HCT116 (cell line): ENCODE results near the gene FGD3. TPM values are rescaled to one million over a fixed set of nuclear protein-coding genes. Genes with fewer than 3 reads are reported as not detected.

ENCODE experiments used
- ATAC-seq: fragments of 200-7000 bp; cut with Tn5 transposase; 2 replicates; pipeline ENCODE4 v1.9.1; 2020; ENCODE audit warnings: mild to moderate bottlenecking, moderate library complexity
- BruUV-seq: library from RNA; stranded (reverse); fragments of 400-500 nt; replicated peaks from 2 replicates; lab custom pipeline; 2021; lab: Mats Ljungman, UMichigan
- CTCF ChIA-PET: fragments of 300-600 bp; sonication (Branson Sonifier 250); formaldehyde crosslinking; loops from one replicate; lab custom pipeline; 2021; ENCODE audit warnings: antibody characterized with exemption; lab: Charles Lee
- POLR2A ChIA-PET: fragments of 300-600, 350-600 bp; sonication (Branson Sonifier 250); formaldehyde crosslinking; loops from one replicate; lab custom pipeline; 2021; ENCODE audit warnings: antibody characterized with exemption; lab: Charles Lee
- RAD21 ChIA-PET, 2 experiments: fragments of 300-600 bp; sonication (Branson Sonifier 250); formaldehyde crosslinking; loops; one replicate each; lab custom pipeline; 2023; ENCODE audit warnings: low total read pairs in 2 of 2; ENCODE audit not compliant: uncharacterized antibody in 2 of 2, unreplicated experiment in 2 of 2, low non-redundant PET in 1 of 2; lab: Charles Lee
- DNase-seq: peaks from one replicate; pipeline ENCODE4 v3.0.0-alpha.2; 2010; ENCODE audit warnings: low read depth, low spot score
- H2AFZ ChIP-seq: fragments of 200-600 bp; shearing (Covaris generic), sonication (generic); 2 replicates; pipeline ENCODE4 v1.6.1; 2017; ENCODE audit warnings: low read depth, mixed run types, mixed read lengths, antibody characterized with exemption, low read length; ENCODE audit not compliant: poor library complexity, severe bottlenecking
- H3K27ac ChIP-seq: 2 replicates; pipeline ENCODE4 v1.5.1; 2012; ENCODE audit warnings: low read depth, low read length
- H3K27me3 ChIP-seq: fragments of 200-600 bp; sonication (generic); 2 replicates; pipeline ENCODE4 v1.6.1; 2016; ENCODE audit warnings: mixed run types, low read length, mixed read lengths; ENCODE audit not compliant: insufficient read depth
- H3K36me3 ChIP-seq, 2 experiments: fragments of 200-500 bp in 1 of 2; fragments of 200-600 bp in 1 of 2; sonication (Bioruptor generic) in 1 of 2; sonication (generic) in 1 of 2; 2 replicates each; pipeline versions ENCODE4 v1.5.1 to v1.6.1; 2014 to 2016; ENCODE audit warnings: low read length in 2 of 2, inconsistent platforms in 1 of 2, mixed read lengths in 1 of 2, mixed run types in 1 of 2; ENCODE audit not compliant: insufficient read depth in 2 of 2, control insufficient read depth in 1 of 2
- H3K4me1 ChIP-seq, 2 experiments: fragments of 200-600 bp in 1 of 2; sonication (generic) in 1 of 2; 2 replicates each; pipeline versions ENCODE4 v1.5.1 to v1.6.1; 2012 to 2017; ENCODE audit warnings: low read length in 2 of 2, inconsistent platforms in 1 of 2, mild to moderate bottlenecking in 1 of 2, mixed read lengths in 1 of 2, mixed run types in 1 of 2, moderate library complexity in 1 of 2; ENCODE audit not compliant: insufficient read depth in 2 of 2, control insufficient read depth in 1 of 2
- H3K4me2 ChIP-seq: fragments of 200-600 bp; sonication (generic); 2 replicates; pipeline ENCODE4 v1.6.1; 2017; ENCODE audit warnings: mixed run types, low read length, mixed read lengths
- H3K4me3 ChIP-seq, 2 experiments: fragments of 200-600 bp in 1 of 2; sonication (generic) in 1 of 2; replicated peaks in 1 of 2; 2 replicates each; pipeline ENCODE4 v1.5.1; 2011 to 2016; ENCODE audit warnings: low read length in 2 of 2, control low read depth in 1 of 2, low read depth in 1 of 2, mild to moderate bottlenecking in 1 of 2, mixed read lengths in 1 of 2, mixed run types in 1 of 2
- H3K79me2 ChIP-seq: fragments of 200-600 bp; sonication (generic); 2 replicates; pipeline ENCODE4 v1.6.1; 2017; ENCODE audit warnings: mild to moderate bottlenecking, mixed run types, low read length, moderate library complexity, mixed read lengths; ENCODE audit not compliant: insufficient read depth
- H3K9ac ChIP-seq: fragments of 200-600 bp; sonication (generic); 2 replicates; pipeline ENCODE4 v1.6.1; 2016; ENCODE audit warnings: low read length, mixed read lengths
- H3K9me2 ChIP-seq: fragments of 200-600 bp; sonication (generic), shearing (Covaris generic); 2 replicates; pipeline ENCODE4 v1.6.1; 2017; ENCODE audit warnings: mixed run types, mild to moderate bottlenecking, moderate library complexity; ENCODE audit not compliant: insufficient read depth
- H3K9me3 ChIP-seq, 2 experiments: fragments of 200-500 bp in 1 of 2; fragments of 200-600 bp in 1 of 2; sonication (Bioruptor generic) in 1 of 2; sonication (generic) in 1 of 2; 2 replicates each; pipeline ENCODE4 v1.6.1; 2014 to 2017; ENCODE audit warnings: low read length in 2 of 2, mixed read lengths in 2 of 2, inconsistent platforms in 1 of 2, low read depth in 1 of 2, mild to moderate bottlenecking in 1 of 2, mixed run types in 1 of 2, moderate library complexity in 1 of 2; ENCODE audit not compliant: control insufficient read depth in 1 of 2, insufficient read depth in 1 of 2
- H4K20me1 ChIP-seq: fragments of 200-600 bp; sonication (generic), shearing (Covaris generic); 2 replicates; pipeline ENCODE4 v1.6.1; 2017; ENCODE audit warnings: mixed run types, mild to moderate bottlenecking, moderate library complexity; ENCODE audit not compliant: insufficient read depth
- CTCF ChIP-seq, 3 experiments: fragments of 200-600 bp in 1 of 3; sonication (generic) in 1 of 3; IDR thresholded peaks in 2 of 3; conservative IDR thresholded peaks in 1 of 3; 2 replicates each; pipeline ENCODE4 v1.5.1; 2012 to 2017; ENCODE audit warnings: low read depth in 2 of 3, low read length in 2 of 3, antibody characterized with exemption in 1 of 3, borderline replicate concordance in 1 of 3, control low read depth in 1 of 3, mild to moderate bottlenecking in 1 of 3, mixed read lengths in 1 of 3, mixed run types in 1 of 3, moderate library complexity in 1 of 3; ENCODE audit not compliant: insufficient read depth in 1 of 3
- ELF1 ChIP-seq: IDR thresholded peaks from 2 replicates; pipeline ENCODE4 v1.6.1; 2012; ENCODE audit warnings: low read depth, borderline replicate concordance
- EZH2 ChIP-seq: fragments of 200-600 bp; sonication (generic); IDR thresholded peaks from 2 replicates; pipeline ENCODE4 v1.6.1; 2017; ENCODE audit warnings: antibody characterized with exemption, mixed run types
- EZH2phosphoT487 ChIP-seq: fragments of 200-600 bp; IDR thresholded peaks from 2 replicates; pipeline ENCODE4 v1.6.1; 2018; ENCODE audit warnings: antibody characterized with exemption, borderline replicate concordance
- FOSL1 ChIP-seq: IDR thresholded peaks from 2 replicates; pipeline ENCODE4 v1.6.1; 2012; ENCODE audit warnings: low read depth
- POLR2AphosphoS5 ChIP-seq: IDR thresholded peaks from 2 replicates; pipeline ENCODE4 v1.6.1; 2011; ENCODE audit warnings: mild to moderate bottlenecking, low read depth, low read length, moderate library complexity
- RAD21 ChIP-seq: IDR thresholded peaks from 2 replicates; pipeline ENCODE4 v1.6.1; 2012; ENCODE audit warnings: low read depth, mild to moderate bottlenecking
- SIN3A ChIP-seq: IDR thresholded peaks from 2 replicates; pipeline ENCODE4 v1.6.1; 2012; ENCODE audit warnings: low read depth
- SP1 ChIP-seq: IDR thresholded peaks from 2 replicates; pipeline ENCODE4 v1.6.1; 2012; ENCODE audit warnings: low read depth
- SRF ChIP-seq: IDR thresholded peaks from 2 replicates; pipeline ENCODE4 v1.6.1; 2012; ENCODE audit warnings: low read depth
- YY1 ChIP-seq: IDR thresholded peaks from 2 replicates; pipeline ENCODE4 v1.6.1; 2011; ENCODE audit warnings: low read length, low read depth, moderate library complexity, mild to moderate bottlenecking; ENCODE audit not compliant: insufficient replicate concordance; ENCODE audit errors: extremely low read depth
- intact Hi-C: fragments of 100-400 bp; cut with micrococcal nuclease; formaldehyde crosslinking; loops from 2 replicates; pipeline ENCODE4 v1.10.0; 2022
- total RNA-seq: library from RNA; stranded (reverse); gene quantifications from one replicate; pipeline ENCODE4 v1.2.1, GENCODE V29; 2021; ENCODE audit not compliant: unreplicated experiment
- TF ChIP-seq, protein P1 (sequence below): IDR thresholded peaks from 2 replicates; pipeline ENCODE4 v1.6.1; 2011; ENCODE audit warnings: mild to moderate bottlenecking, low read length, moderate library complexity; ENCODE audit not compliant: insufficient replicate concordance; ENCODE audit errors: extremely low read depth
- TF ChIP-seq, protein P2 (sequence below): IDR thresholded peaks from 2 replicates; pipeline ENCODE4 v1.6.1; 2012
- TF ChIP-seq, protein P3 (sequence below): IDR thresholded peaks from 2 replicates; pipeline ENCODE4 v1.6.1; 2012; ENCODE audit warnings: low read depth
- TF ChIP-seq, protein P4 (sequence below): IDR thresholded peaks from 2 replicates; pipeline ENCODE4 v1.6.1; 2012

Gene FGD3
- total RNA-seq, 1 experiment from 2014 or later: 3.3 TPM

DNA sequence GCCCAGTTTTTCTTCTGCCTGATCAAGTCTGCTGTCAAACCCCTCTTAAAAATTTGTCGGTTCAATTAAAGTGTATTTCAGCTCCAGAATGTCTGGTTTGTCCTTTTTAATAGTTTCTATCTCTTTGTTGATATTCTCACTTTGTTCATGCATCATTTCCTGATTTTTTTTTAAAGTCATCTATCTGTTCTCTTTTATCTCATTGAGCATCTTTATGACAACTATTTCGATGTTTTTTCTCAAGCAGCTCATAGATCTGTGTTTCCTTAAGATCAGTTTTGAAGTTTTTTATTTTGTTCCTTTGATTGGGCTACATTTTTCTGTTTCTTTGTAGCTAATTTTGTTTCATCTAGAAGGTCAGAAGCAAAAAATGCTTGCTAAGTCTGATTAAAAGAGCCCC, 53.7 kb downstream of the FGD3 start:
- CTCF ChIA-PET: no interaction called here

More for the DNA sequence above, 53.7 kb downstream of the FGD3 start:
- no peak overlapping the region for H3K9ac ChIP-seq
- intact Hi-C loops: loop anchor here (5.0 to 10.0 kb wide), 2 partner anchors 96 to 564 kb away; partner anchors contain the start of gene CARD19
- no peak overlapping the region for H3K4me3 ChIP-seq
- H3K27me3 ChIP-seq: no peaks in the 10 kb centered on the region
- no peaks in the 10 kb centered on the region for H3K36me3 ChIP-seq
- H3K27ac ChIP-seq: no peak overlapping the region
- no peaks in the 10 kb centered on the region for H3K79me2 ChIP-seq
- peaks cover 10 to 14% of the 10 kb centered on the region in 2 experiments; a peak in 3 of 4 replicates for H3K4me1 ChIP-seq
- POLR2A ChIA-PET: interaction anchor here (0.6 kb wide), 1 partner anchor 247 kb away, joined by 3 read pairs; no protein-coding TSS in a partner anchor
- H4K20me1 ChIP-seq: no peaks in the 10 kb centered on the region
- ATAC-seq (no peak), DNase-seq (no peak)
- no TSS peak for BruUV-seq
- H3K9me2 ChIP-seq: no peaks in the 10 kb centered on the region
- TF ChIP-seq, protein P1, sequence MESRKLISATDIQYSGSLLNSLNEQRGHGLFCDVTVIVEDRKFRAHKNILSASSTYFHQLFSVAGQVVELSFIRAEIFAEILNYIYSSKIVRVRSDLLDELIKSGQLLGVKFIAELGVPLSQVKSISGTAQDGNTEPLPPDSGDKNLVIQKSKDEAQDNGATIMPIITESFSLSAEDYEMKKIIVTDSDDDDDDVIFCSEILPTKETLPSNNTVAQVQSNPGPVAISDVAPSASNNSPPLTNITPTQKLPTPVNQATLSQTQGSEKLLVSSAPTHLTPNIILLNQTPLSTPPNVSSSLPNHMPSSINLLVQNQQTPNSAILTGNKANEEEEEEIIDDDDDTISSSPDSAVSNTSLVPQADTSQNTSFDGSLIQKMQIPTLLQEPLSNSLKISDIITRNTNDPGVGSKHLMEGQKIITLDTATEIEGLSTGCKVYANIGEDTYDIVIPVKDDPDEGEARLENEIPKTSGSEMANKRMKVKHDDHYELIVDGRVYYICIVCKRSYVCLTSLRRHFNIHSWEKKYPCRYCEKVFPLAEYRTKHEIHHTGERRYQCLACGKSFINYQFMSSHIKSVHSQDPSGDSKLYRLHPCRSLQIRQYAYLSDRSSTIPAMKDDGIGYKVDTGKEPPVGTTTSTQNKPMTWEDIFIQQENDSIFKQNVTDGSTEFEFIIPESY: no peak
- TF ChIP-seq, protein P2, sequence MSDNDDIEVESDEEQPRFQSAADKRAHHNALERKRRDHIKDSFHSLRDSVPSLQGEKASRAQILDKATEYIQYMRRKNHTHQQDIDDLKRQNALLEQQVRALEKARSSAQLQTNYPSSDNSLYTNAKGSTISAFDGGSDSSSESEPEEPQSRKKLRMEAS: no peak
- TF ChIP-seq POLR2AphosphoS5: no peak
- no peak for TF ChIP-seq FOSL1
- no peak for TF ChIP-seq CTCF (IDR thresholded peaks at IDR 0.05 in 2 of 3, conservative IDR thresholded peaks at IDR 0.05 in 1 of 3; ENCODE audit: borderline replicate concordance in 1 of 3, insufficient read depth in 1 of 3, low read depth in 2 of 3, low read length in 2 of 3)
- no peak for TF ChIP-seq SIN3A
- no peak for TF ChIP-seq YY1
- TF ChIP-seq EZH2: no peak
- no peak for TF ChIP-seq ELF1
- TF ChIP-seq SRF: no peak
- TF ChIP-seq, protein P3, sequence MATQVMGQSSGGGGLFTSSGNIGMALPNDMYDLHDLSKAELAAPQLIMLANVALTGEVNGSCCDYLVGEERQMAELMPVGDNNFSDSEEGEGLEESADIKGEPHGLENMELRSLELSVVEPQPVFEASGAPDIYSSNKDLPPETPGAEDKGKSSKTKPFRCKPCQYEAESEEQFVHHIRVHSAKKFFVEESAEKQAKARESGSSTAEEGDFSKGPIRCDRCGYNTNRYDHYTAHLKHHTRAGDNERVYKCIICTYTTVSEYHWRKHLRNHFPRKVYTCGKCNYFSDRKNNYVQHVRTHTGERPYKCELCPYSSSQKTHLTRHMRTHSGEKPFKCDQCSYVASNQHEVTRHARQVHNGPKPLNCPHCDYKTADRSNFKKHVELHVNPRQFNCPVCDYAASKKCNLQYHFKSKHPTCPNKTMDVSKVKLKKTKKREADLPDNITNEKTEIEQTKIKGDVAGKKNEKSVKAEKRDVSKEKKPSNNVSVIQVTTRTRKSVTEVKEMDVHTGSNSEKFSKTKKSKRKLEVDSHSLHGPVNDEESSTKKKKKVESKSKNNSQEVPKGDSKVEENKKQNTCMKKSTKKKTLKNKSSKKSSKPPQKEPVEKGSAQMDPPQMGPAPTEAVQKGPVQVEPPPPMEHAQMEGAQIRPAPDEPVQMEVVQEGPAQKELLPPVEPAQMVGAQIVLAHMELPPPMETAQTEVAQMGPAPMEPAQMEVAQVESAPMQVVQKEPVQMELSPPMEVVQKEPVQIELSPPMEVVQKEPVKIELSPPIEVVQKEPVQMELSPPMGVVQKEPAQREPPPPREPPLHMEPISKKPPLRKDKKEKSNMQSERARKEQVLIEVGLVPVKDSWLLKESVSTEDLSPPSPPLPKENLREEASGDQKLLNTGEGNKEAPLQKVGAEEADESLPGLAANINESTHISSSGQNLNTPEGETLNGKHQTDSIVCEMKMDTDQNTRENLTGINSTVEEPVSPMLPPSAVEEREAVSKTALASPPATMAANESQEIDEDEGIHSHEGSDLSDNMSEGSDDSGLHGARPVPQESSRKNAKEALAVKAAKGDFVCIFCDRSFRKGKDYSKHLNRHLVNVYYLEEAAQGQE: no peak
- TF ChIP-seq SP1: no peak
- TF ChIP-seq, protein P4, sequence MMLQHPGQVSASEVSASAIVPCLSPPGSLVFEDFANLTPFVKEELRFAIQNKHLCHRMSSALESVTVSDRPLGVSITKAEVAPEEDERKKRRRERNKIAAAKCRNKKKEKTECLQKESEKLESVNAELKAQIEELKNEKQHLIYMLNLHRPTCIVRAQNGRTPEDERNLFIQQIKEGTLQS: no peak
- no peak for TF ChIP-seq RAD21
- TF ChIP-seq EZH2phosphoT487: no peak
- H2AFZ ChIP-seq: no peak overlapping the region
- RAD21 ChIA-PET: no interaction called here
- H3K4me2 ChIP-seq: no peak overlapping the region
- H3K9me3 ChIP-seq: no peaks in the 10 kb centered on the region
